Tibial nerve (tissue), 4 donors: ENCODE results near the gene PPM1L. TPM values are rescaled to one million over a fixed set of nuclear protein-coding genes. Genes with fewer than 3 reads are reported as not detected.
A peak's percentile ranks its signal among the peaks of the same experiment; 100 is the strongest.

Experiments used
- DNase-seq, 2 donors: peaks; one replicate each; pipeline ENCODE4 v3.0.0-alpha.2; 2019; ENCODE audit warnings: low spot score in 2 of 2
- H3K27ac ChIP-seq, 4 donors: fragments of 200-600 bp; sonication (generic) in 3 of 4; one replicate each; pipeline ENCODE4 v1.5.1; 2017 to 2019; ENCODE audit warnings: mild to moderate bottlenecking in 1 of 4
- H3K27me3 ChIP-seq, 2 donors: fragments of 200-600 bp; sonication (generic) in 1 of 2; one replicate each; pipeline versions ENCODE4 v1.5.1 to v1.6.0; 2017 to 2019
- H3K36me3 ChIP-seq, 3 donors: fragments of 200-600 bp; sonication (generic); one replicate each; pipeline ENCODE4 v1.5.1; 2018 to 2019
- H3K4me1 ChIP-seq, 4 donors: fragments of 200-600 bp; sonication (generic) in 3 of 4; one replicate each; pipeline ENCODE4 v1.5.1; 2017 to 2019
- H3K4me3 ChIP-seq, 4 donors: fragments of 200-600 bp; sonication (generic) in 3 of 4; one replicate each; pipeline ENCODE4 v1.5.1; 2017 to 2019; ENCODE audit warnings: mild to moderate bottlenecking in 1 of 4, moderate library complexity in 1 of 4
- H3K9me3 ChIP-seq, 4 donors: fragments of 200-600 bp; sonication (generic) in 3 of 4; one replicate each; pipeline ENCODE4 v1.5.1; 2017 to 2019
- EP300 ChIP-seq, 2 donors: sonication (generic); formaldehyde crosslinking; IDR thresholded peaks; one replicate each; pipeline ENCODE4 v1.6.1; 2017; ENCODE audit warnings: antibody characterized with exemption in 2 of 2, mild to moderate bottlenecking in 1 of 2
- POLR2A ChIP-seq, 2 donors: fragments of 450-650 bp; IDR thresholded peaks; one replicate each; pipeline ENCODE4 v1.6.1; 2017; ENCODE audit warnings: antibody characterized with exemption in 2 of 2, mild to moderate bottlenecking in 2 of 2, moderate library complexity in 2 of 2
- WGBS, 2 donors: methylation state at CpG; one replicate each; pipeline ENCODE4 v1.1.5; 2018; 5-methylcytosine and 5-hydroxymethylcytosine counted together
- total RNA-seq, 4 donors: library from RNA; depleted of rRNA; stranded (reverse); fragments of >200 nt; gene quantifications; one replicate each; pipeline ENCODE4 v1.1.0, GENCODE V29; 2016
- TF ChIP-seq, protein P1 (sequence below), 5 experiments: fragments of 200-600 bp in 3 of 5; fragments of 450-650 bp in 2 of 5; sonication (generic) in 3 of 5; IDR thresholded peaks; one replicate each; pipeline ENCODE4 v1.5.1; 2016 to 2019; ENCODE audit warnings: antibody characterized with exemption in 5 of 5, mild to moderate bottlenecking in 3 of 5, moderate library complexity in 2 of 5

Gene PPM1L
- total RNA-seq, 4 donors from 2014 or later, result 13.2 to 41.0 (median 24.3) TPM

GRCh38 chr3:160960568-160960967, 204.5 kb downstream of the PPM1L start:
- H3K36me3 ChIP-seq, result no peaks in the 10 kb centered on the region
- H3K27ac ChIP-seq, result no peak overlapping the region
- no peak for DNase-seq
- no peaks in the 10 kb centered on the region for H3K27me3 ChIP-seq
- no peak overlapping the region for H3K4me3 ChIP-seq
- TF ChIP-seq EP300 (IDR thresholded peaks at IDR 0.05), result no peak
- TF ChIP-seq, protein P1, sequence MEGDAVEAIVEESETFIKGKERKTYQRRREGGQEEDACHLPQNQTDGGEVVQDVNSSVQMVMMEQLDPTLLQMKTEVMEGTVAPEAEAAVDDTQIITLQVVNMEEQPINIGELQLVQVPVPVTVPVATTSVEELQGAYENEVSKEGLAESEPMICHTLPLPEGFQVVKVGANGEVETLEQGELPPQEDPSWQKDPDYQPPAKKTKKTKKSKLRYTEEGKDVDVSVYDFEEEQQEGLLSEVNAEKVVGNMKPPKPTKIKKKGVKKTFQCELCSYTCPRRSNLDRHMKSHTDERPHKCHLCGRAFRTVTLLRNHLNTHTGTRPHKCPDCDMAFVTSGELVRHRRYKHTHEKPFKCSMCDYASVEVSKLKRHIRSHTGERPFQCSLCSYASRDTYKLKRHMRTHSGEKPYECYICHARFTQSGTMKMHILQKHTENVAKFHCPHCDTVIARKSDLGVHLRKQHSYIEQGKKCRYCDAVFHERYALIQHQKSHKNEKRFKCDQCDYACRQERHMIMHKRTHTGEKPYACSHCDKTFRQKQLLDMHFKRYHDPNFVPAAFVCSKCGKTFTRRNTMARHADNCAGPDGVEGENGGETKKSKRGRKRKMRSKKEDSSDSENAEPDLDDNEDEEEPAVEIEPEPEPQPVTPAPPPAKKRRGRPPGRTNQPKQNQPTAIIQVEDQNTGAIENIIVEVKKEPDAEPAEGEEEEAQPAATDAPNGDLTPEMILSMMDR (IDR thresholded peaks at IDR 0.05), result no peak
- no peak for TF ChIP-seq POLR2A (IDR thresholded peaks at IDR 0.05)
- H3K9me3 ChIP-seq, result no peaks in the 10 kb centered on the region
- 60 to 74% methylated on average over 1 of the region's 1 CpG for WGBS, 2 donors
- H3K4me1 ChIP-seq, result no peaks in the 10 kb centered on the region

GRCh38 chr3:160963949-160964348, 207.9 kb downstream of the PPM1L start:
- WGBS, 2 donors, result 14 to 26% methylated on average over 1 of the region's 1 CpG

DNA sequence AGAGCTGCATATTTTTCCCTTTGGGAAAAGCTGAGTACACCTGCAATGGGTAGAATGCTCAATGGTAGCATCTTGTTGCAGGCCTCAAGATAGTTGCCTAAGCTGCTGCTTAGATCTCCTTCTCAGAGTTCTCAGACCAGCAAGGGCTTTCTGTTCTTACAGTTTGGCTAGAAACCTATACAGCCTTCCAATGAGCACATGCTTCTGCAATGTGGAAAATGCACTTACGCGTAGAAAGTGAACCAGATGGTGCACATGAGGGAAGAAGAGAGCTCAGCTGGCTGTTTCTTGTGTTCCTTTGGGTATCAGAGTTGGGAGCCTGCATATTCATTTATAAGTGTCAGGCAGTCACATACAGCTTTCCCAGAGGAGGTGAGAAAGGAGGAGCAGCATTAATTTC, 212.7 kb downstream of the PPM1L start:
- H3K27ac ChIP-seq, result no peak overlapping the region
- no peaks in the 10 kb centered on the region for H3K27me3 ChIP-seq
- H3K4me3 ChIP-seq, result no peak overlapping the region
- DNase-seq, result no peak
- no peaks in the 10 kb centered on the region for H3K4me1 ChIP-seq
- H3K36me3 ChIP-seq, result no peaks in the 10 kb centered on the region
- WGBS, 2 donors, result 16 to 25% methylated on average over 2 of the region's 2 CpGs
- no peaks in the 10 kb centered on the region for H3K9me3 ChIP-seq
- no peak for TF ChIP-seq POLR2A (IDR thresholded peaks at IDR 0.05)

More at GRCh38 chr3:160963949-160964348, 207.9 kb downstream of the PPM1L start:
- H3K36me3 ChIP-seq, result no peaks in the 10 kb centered on the region
- H3K4me1 ChIP-seq, result no peaks in the 10 kb centered on the region
- no peak overlapping the region for H3K4me3 ChIP-seq
- H3K27me3 ChIP-seq, result no peaks in the 10 kb centered on the region
- no peak for DNase-seq
- TF ChIP-seq EP300 (IDR thresholded peaks at IDR 0.05) (no peak), POLR2A (IDR thresholded peaks at IDR 0.05) (no peak)
- TF ChIP-seq, protein P1 (IDR thresholded peaks at IDR 0.05), result no peak
- no peak overlapping the region for H3K27ac ChIP-seq
- no peaks in the 10 kb centered on the region for H3K9me3 ChIP-seq

GRCh38 chr3:160973067-160973809, 217.2 kb downstream of the PPM1L start:
- H3K4me3 ChIP-seq, result no peak overlapping the region
- H3K27me3 ChIP-seq, result no peaks in the 10 kb centered on the region
- WGBS, 2 donors, result 76 to 81% methylated on average over 2 of the region's 2 CpGs
- no peaks in the 10 kb centered on the region for H3K9me3 ChIP-seq
- no peak overlapping the region for H3K27ac ChIP-seq
- H3K36me3 ChIP-seq, result no peaks in the 10 kb centered on the region
- no peak for DNase-seq
- no peaks in the 10 kb centered on the region for H3K4me1 ChIP-seq
- TF ChIP-seq EP300 (IDR thresholded peaks at IDR 0.05) (no peak), POLR2A (IDR thresholded peaks at IDR 0.05) (no peak)
- TF ChIP-seq, protein P1 (IDR thresholded peaks at IDR 0.05), result no peak

- TF ChIP-seq EP300 (IDR thresholded peaks at IDR 0.05) (peak in 1 of 2 donors; percentile 53), POLR2A (IDR thresholded peaks at IDR 0.05) (no peak)
- peak overlapping the region in 1 of 4 donors; percentile 25 for H3K27ac ChIP-seq
- no peaks in the 10 kb centered on the region for H3K4me1 ChIP-seq
- DNase-seq, result no peak
- H3K36me3 ChIP-seq, result no peaks in the 10 kb centered on the region
- H3K9me3 ChIP-seq, result no peaks in the 10 kb centered on the region
- no peak overlapping the region for H3K4me3 ChIP-seq
- H3K27me3 ChIP-seq, result no peaks in the 10 kb centered on the region
These were observed 221.7 kb downstream of the PPM1L start for GRCh38 chr3:160977773-160978172.

GRCh38 chr3:160980740-160981139, 224.7 kb downstream of the PPM1L start:
- Histone ChIP-seq H3K27me3 (no peaks in the 10 kb centered on the region), H3K9me3 (peaks cover 0 to 11% (median 0%) of the 10 kb centered on the region in 4 donors), H3K4me3 (no peak overlapping the region), H3K27ac (peak overlapping the region in 1 of 4 donors; percentile 59), H3K36me3 (no peaks in the 10 kb centered on the region), H3K4me1 (no peaks in the 10 kb centered on the region)
- DNase-seq, result no peak
- TF ChIP-seq POLR2A (IDR thresholded peaks at IDR 0.05) (no peak), EP300 (IDR thresholded peaks at IDR 0.05) (no peak)
- TF ChIP-seq, protein P1 (IDR thresholded peaks at IDR 0.05), result no peak
- 74 to 79% methylated on average over 2 of the region's 2 CpGs for WGBS, 2 donors
